ENCODE measurements around the gene TBC1D4.

DNA sequence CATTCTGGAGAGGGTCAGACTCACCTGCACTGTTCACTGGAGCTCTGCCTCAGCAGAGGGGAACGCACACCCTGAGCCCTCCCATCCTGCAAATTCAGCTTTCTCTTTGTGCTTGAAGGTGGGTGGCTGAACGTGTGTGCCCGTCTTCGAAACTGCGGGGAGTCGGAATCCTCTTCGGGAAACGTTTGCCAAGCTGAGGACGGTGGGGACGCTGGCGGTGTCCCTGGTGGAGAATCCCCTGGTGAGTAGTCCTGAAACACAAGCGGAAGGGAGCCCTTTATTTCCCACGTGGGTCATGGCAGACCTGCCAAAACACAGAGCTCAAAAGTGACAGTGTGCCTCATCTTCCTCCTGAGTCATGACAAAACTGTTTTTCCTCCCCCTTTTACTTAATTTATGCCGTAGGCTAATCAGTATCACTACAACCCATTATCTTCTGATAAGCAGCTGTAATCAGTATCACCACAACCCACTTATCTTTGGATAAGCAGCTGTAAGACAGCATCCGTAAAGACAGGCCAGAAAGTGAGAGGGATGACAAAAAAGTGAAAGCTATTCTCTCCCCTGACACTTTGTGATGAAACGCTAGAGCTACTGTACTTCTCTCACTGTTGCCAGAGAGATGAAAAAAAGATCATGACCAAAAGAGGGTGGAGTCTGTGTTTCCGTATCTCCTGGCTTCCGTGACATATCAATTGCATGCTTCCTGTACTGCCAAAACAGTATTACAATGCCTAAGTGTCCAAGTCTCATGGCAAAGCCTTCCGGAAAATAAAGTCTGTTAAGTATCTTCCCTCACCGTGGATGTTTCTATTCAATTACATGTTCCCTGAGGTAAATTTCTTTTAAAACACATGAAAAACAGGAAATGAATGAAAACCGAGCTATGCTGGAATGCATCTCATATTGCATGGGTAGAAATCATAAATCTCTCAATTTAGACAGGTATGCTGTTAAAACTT is 155.5 kb downstream of the TBC1D4 start:
- TF ChIP-seq, protein P1, sequence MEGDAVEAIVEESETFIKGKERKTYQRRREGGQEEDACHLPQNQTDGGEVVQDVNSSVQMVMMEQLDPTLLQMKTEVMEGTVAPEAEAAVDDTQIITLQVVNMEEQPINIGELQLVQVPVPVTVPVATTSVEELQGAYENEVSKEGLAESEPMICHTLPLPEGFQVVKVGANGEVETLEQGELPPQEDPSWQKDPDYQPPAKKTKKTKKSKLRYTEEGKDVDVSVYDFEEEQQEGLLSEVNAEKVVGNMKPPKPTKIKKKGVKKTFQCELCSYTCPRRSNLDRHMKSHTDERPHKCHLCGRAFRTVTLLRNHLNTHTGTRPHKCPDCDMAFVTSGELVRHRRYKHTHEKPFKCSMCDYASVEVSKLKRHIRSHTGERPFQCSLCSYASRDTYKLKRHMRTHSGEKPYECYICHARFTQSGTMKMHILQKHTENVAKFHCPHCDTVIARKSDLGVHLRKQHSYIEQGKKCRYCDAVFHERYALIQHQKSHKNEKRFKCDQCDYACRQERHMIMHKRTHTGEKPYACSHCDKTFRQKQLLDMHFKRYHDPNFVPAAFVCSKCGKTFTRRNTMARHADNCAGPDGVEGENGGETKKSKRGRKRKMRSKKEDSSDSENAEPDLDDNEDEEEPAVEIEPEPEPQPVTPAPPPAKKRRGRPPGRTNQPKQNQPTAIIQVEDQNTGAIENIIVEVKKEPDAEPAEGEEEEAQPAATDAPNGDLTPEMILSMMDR (IDR thresholded peaks at IDR 0.05): no peak
- no peak for TF ChIP-seq POLR2A (IDR thresholded peaks at IDR 0.05; ENCODE audit: low read depth)
- no peak for TF ChIP-seq EP300 (IDR thresholded peaks at IDR 0.05)
- peak in 1 of 2 donors; percentile 25 for TF ChIP-seq POLR2AphosphoS5 (IDR thresholded peaks at IDR 0.05)

Data from esophagus muscularis mucosa (tissue), 4 donors.